ENCODE data around the gene LILRB3. TPM values are rescaled to one million over a fixed set of nuclear protein-coding genes. Genes with fewer than 3 reads are reported as not detected.

LILRB3 gene
- total and polyA plus RNA-seq, 2 experiments from 2014 or later: not detected

GRCh38 chr19:54203151-54203611 is 19.6 kb downstream of the LILRB3 start:
- H3K9me3 Mint-ChIP-seq: peaks cover 4% of the 10 kb centered on the region
- ATAC-seq (no peak), DNase-seq (ENCODE audit: low spot score) (no peak)
- Histone ChIP-seq H2AFZ (no peak overlapping the region), H3K27me3 (ENCODE audit: insufficient read depth) (no peaks in the 10 kb centered on the region), H3K36me3 (ENCODE audit: insufficient read depth) (peaks cover 57% of the 10 kb centered on the region), H3K27ac (ENCODE audit: low read depth) (peak overlapping the region; percentile 88), H3K4me2 (peak overlapping the region; percentile 100), H3K4me1 (ENCODE audit: insufficient read depth) (peaks cover 40% of the 10 kb centered on the region), H3K9me2 (ENCODE audit: insufficient read depth) (no peaks in the 10 kb centered on the region), H3F3A (replicated peaks; ENCODE audit: low read depth) (peaks cover 68% of the 10 kb centered on the region), H3K4me3 (peak overlapping the region; percentile 89), H3K79me2 (replicated peaks; ENCODE audit: insufficient read depth) (peaks cover 66% of the 10 kb centered on the region), H4K20me1 (replicated peaks; ENCODE audit: insufficient read depth) (peaks cover 67% of the 10 kb centered on the region)
- H3K27ac Mint-ChIP-seq: peak overlapping the region; percentile 100
- peak overlapping the region; percentile 96 for H3K4me3 Mint-ChIP-seq
- peaks cover 79% of the 10 kb centered on the region for H3K36me3 Mint-ChIP-seq (ENCODE audit: low read depth)
- TF ChIP-seq EZH2 (IDR thresholded peaks at IDR 0.05; ENCODE audit: low read depth, unreplicated experiment): no peak
- TF ChIP-seq, protein P1, sequence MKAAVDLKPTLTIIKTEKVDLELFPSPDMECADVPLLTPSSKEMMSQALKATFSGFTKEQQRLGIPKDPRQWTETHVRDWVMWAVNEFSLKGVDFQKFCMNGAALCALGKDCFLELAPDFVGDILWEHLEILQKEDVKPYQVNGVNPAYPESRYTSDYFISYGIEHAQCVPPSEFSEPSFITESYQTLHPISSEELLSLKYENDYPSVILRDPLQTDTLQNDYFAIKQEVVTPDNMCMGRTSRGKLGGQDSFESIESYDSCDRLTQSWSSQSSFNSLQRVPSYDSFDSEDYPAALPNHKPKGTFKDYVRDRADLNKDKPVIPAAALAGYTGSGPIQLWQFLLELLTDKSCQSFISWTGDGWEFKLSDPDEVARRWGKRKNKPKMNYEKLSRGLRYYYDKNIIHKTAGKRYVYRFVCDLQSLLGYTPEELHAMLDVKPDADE (IDR thresholded peaks at IDR 0.05): no peak
- TF ChIP-seq, protein P2, sequence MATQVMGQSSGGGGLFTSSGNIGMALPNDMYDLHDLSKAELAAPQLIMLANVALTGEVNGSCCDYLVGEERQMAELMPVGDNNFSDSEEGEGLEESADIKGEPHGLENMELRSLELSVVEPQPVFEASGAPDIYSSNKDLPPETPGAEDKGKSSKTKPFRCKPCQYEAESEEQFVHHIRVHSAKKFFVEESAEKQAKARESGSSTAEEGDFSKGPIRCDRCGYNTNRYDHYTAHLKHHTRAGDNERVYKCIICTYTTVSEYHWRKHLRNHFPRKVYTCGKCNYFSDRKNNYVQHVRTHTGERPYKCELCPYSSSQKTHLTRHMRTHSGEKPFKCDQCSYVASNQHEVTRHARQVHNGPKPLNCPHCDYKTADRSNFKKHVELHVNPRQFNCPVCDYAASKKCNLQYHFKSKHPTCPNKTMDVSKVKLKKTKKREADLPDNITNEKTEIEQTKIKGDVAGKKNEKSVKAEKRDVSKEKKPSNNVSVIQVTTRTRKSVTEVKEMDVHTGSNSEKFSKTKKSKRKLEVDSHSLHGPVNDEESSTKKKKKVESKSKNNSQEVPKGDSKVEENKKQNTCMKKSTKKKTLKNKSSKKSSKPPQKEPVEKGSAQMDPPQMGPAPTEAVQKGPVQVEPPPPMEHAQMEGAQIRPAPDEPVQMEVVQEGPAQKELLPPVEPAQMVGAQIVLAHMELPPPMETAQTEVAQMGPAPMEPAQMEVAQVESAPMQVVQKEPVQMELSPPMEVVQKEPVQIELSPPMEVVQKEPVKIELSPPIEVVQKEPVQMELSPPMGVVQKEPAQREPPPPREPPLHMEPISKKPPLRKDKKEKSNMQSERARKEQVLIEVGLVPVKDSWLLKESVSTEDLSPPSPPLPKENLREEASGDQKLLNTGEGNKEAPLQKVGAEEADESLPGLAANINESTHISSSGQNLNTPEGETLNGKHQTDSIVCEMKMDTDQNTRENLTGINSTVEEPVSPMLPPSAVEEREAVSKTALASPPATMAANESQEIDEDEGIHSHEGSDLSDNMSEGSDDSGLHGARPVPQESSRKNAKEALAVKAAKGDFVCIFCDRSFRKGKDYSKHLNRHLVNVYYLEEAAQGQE (IDR thresholded peaks at IDR 0.05; ENCODE audit: unreplicated experiment): no peak
- TF ChIP-seq POLR2AphosphoS5 (IDR thresholded peaks at IDR 0.05; ENCODE audit: low read depth): no peak
- no peak for TF ChIP-seq ZNF114 (CRISPR knock-in tag; IDR thresholded peaks at IDR 0.05)
- no peak for TF ChIP-seq NANOG (IDR thresholded peaks at IDR 0.05; ENCODE audit: borderline replicate concordance)
- no peak for TF ChIP-seq JUNB (IDR thresholded peaks at IDR 0.05; ENCODE audit: unreplicated experiment)
- TF ChIP-seq, protein P3, sequence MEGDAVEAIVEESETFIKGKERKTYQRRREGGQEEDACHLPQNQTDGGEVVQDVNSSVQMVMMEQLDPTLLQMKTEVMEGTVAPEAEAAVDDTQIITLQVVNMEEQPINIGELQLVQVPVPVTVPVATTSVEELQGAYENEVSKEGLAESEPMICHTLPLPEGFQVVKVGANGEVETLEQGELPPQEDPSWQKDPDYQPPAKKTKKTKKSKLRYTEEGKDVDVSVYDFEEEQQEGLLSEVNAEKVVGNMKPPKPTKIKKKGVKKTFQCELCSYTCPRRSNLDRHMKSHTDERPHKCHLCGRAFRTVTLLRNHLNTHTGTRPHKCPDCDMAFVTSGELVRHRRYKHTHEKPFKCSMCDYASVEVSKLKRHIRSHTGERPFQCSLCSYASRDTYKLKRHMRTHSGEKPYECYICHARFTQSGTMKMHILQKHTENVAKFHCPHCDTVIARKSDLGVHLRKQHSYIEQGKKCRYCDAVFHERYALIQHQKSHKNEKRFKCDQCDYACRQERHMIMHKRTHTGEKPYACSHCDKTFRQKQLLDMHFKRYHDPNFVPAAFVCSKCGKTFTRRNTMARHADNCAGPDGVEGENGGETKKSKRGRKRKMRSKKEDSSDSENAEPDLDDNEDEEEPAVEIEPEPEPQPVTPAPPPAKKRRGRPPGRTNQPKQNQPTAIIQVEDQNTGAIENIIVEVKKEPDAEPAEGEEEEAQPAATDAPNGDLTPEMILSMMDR (conservative IDR thresholded peaks at IDR 0.05; ENCODE audit: low read depth in 2 of 2): no peak
- no peak for TF ChIP-seq CREB1 (CRISPR knock-in tag; IDR thresholded peaks at IDR 0.05; ENCODE audit: low read depth)
- TF ChIP-seq EZH2phosphoT487 (IDR thresholded peaks at IDR 0.05; ENCODE audit: unreplicated experiment): no peak
- no peak for TF ChIP-seq ZNF331 (CRISPR knock-in tag; IDR thresholded peaks at IDR 0.05; ENCODE audit: low read depth)
- TF ChIP-seq STAT1 (IDR thresholded peaks at IDR 0.05; ENCODE audit: unreplicated experiment): no peak
- no peak for TF ChIP-seq ZNF462 (CRISPR knock-in tag; IDR thresholded peaks at IDR 0.05)
- H3K4me1 Mint-ChIP-seq: peaks cover 55% of the 10 kb centered on the region
- H3K27me3 Mint-ChIP-seq (ENCODE audit: insufficient read depth, low read depth, poor library complexity): peaks cover 54% of the 10 kb centered on the region

Data from GM23338 (cell line).